Aortic smooth muscle cell (primary cell): ENCODE data around the gene ANKRD36C. TPM values are rescaled to one million over a fixed set of nuclear protein-coding genes. Genes with fewer than 3 reads are reported as not detected.

Experiments used
- total RNA-seq: library from RNA; depleted of rRNA; stranded (reverse); fragments of >200 nt; gene quantifications from 2 replicates; pipeline ENCODE4 v1.2.3, GENCODE V29; 2014

The ANKRD36C gene
- 22.2 and 24.5 TPM in 2 replicates for total RNA-seq

GRCh38 chr2:95991351-95992094, at the start of gene ANKRD36C:
Gene ANKRD36C (minus strand): TSS chr2:95991824. CDS start chr2:95991708, 116 bp downstream.

GRCh38 chr2:96034792-96035191, 43.2 kb upstream of the ANKRD36C start, which contains the start of gene GPAT2:
Gene GPAT2 (minus strand): TSS chr2:96034916. CDS start chr2:96032359, 2,557 bp downstream.

Other genes starting within 250 kb of the ANKRD36C start
- gene GPAT2, start 43.1 kb upstream of the ANKRD36C start, total RNA-seq: 4.5 and 5.8 TPM in 2 replicates
- gene ADRA2B, start 124.7 kb upstream of the ANKRD36C start, total RNA-seq: not detected in 2 replicates
- not detected in 2 replicates for gene ASTL, start 146.7 kb upstream of the ANKRD36C start, total RNA-seq
- gene DUSP2, start 153.6 kb upstream of the ANKRD36C start, total RNA-seq: 0.50 and 0.66 TPM in 2 replicates
- gene STARD7, start 217.0 kb upstream of the ANKRD36C start, total RNA-seq: 120 and 138 TPM in 2 replicates